Esophagus squamous epithelium (tissue), 4 donors: ENCODE measurements around the gene PNLDC1.

Source experiments
- CTCF ChIP-seq, 6 experiments: fragments of 450-650 bp in 4 of 6; fragments of 200-600 bp in 2 of 6; sonication (generic) in 2 of 6; IDR thresholded peaks; one replicate each; pipeline ENCODE4 v1.5.1; 2016 to 2019; ENCODE audit warnings: antibody characterized with exemption in 6 of 6, mild to moderate bottlenecking in 4 of 6, moderate library complexity in 4 of 6
- POLR2A ChIP-seq, 4 donors: fragments of 450-650 bp; IDR thresholded peaks; one replicate each; pipeline ENCODE4 v1.6.1; 2017; ENCODE audit warnings: antibody characterized with exemption in 4 of 4, mild to moderate bottlenecking in 4 of 4, moderate library complexity in 3 of 4

GRCh38 chr6:159758031-159759001, 41.8 kb upstream of the PNLDC1 start:
- TF ChIP-seq CTCF (IDR thresholded peaks at IDR 0.05) (peak in 1 of 6 experiments; percentile 9), POLR2A (IDR thresholded peaks at IDR 0.05) (no peak)
